ENCODE data around the gene NR2F6. TPM values are rescaled to one million over a fixed set of nuclear protein-coding genes. Genes with fewer than 3 reads are reported as not detected.
A peak's percentile ranks its signal among the peaks of the same experiment; 100 is the strongest.

NR2F6 gene
- total and polyA plus RNA-seq, 2 of the 4 experiments (the other 2 are of a cell fraction) = 8.4 to 20.5 TPM

- TF ChIP-seq BHLHE40 (IDR thresholded peaks at IDR 0.05; ENCODE audit: low read depth, low read length) (no peak), CHD1 (IDR thresholded peaks at IDR 0.05; ENCODE audit: low read depth, low read length) (no peak)
Measured at GRCh38 chr19:17235971-17236777, 9.5 kb downstream of the NR2F6 start (continued).

- Histone ChIP-seq H3K27me3 (ENCODE audit: control insufficient read depth, insufficient read depth, low read length) (no peaks in the 10 kb centered on the region), H3K9me1 (ENCODE audit: insufficient read depth, low read length) (peaks cover 5% of the 10 kb centered on the region), H4K8ac (ENCODE audit: low read depth in 2 of 2, low read length in 2 of 2) (peak overlapping the region in 1 of 2 experiments; percentile 82; a peak in 1 of 4 replicates), H2BK5ac (ENCODE audit: low read depth, low read length, poor library complexity, severe bottlenecking) (peak overlapping the region; percentile 27), H3K23ac (ENCODE audit: low read depth, low read length) (0 out of 2 replicates have a peak overlapping the region, but pooled peaks have one; percentile 34), H3K36me3 (ENCODE audit: control insufficient read depth, insufficient read depth, low read length) (peaks cover 34% of the 10 kb centered on the region), H3K14ac (replicated peaks; ENCODE audit: low read depth, low read length) (0 out of 2 replicates have a peak overlapping the region, but pooled peaks have one; percentile 28), H4K5ac (ENCODE audit: low read depth, low read length) (no peak overlapping the region), H2BK120ac (ENCODE audit: low read depth, low read length) (no peak overlapping the region), H3K4me1 (ENCODE audit: control insufficient read depth, insufficient read depth, low read length) (peaks cover 12% of the 10 kb centered on the region), H3K4me3 (ENCODE audit: insufficient read depth, low read depth, low read length) (peak overlapping the region; percentile 54), H3K56ac (ENCODE audit: extremely low read depth, insufficient read depth, low read length) (no peak overlapping the region), H3K27ac (ENCODE audit: insufficient read depth, low read length) (peak overlapping the region; percentile 36; the same call in 1 of the 2 replicates), H4K20me1 (ENCODE audit: insufficient read depth, low read length) (peaks cover 11% of the 10 kb centered on the region), H3K18ac (ENCODE audit: low read depth, low read length) (no peak overlapping the region), H3K4me2 (ENCODE audit: low read depth, low read length) (peak overlapping the region; percentile 66), H4K91ac (ENCODE audit: insufficient read depth, low read depth, low read length) (no peak overlapping the region), H2AK5ac (ENCODE audit: low read depth, low read length) (peak overlapping the region; percentile 45; the same call in 1 of the 2 replicates), H3K9ac (ENCODE audit: low read depth, low read length) (peak overlapping the region; percentile 19; the same call in 1 of the 2 replicates), H2BK20ac (ENCODE audit: low read depth, low read length) (no peak overlapping the region), H2BK15ac (ENCODE audit: low read depth, low read length) (no peak overlapping the region), H2AFZ (replicated peaks; ENCODE audit: low read length, poor library complexity) (peak overlapping the region; percentile 91), H3K4ac (ENCODE audit: low read depth, low read length) (peak overlapping the region; percentile 29; the same call in 1 of the 2 replicates), H2AK9ac (replicated peaks; ENCODE audit: low read depth, low read length, poor library complexity) (peak overlapping the region; percentile 96), H3K9me3 (ENCODE audit: control insufficient read depth, insufficient read depth, low read length) (no peaks in the 10 kb centered on the region), H3K79me1 (ENCODE audit: low read depth in 1 of 2, low read length in 2 of 2) (peaks cover 33 to 63% of the 10 kb centered on the region in 2 experiments)
- ATAC-seq (ENCODE audit: low read depth) (peak; percentile 90), DNase-seq (peak; percentile 76)
- intact Hi-C loops (cut with micrococcal nuclease) (no loop called here), in situ Hi-C loops (cut with MboI; ENCODE audit: low sequenced_read_pairs) (no loop called here), dilution Hi-C loops (cut with HindIII; ENCODE audit: low sequenced_read_pairs, unreplicated experiment) (no loop called here)
- no TSS peak for BruUV-seq (replicated peaks)
- CTCF ChIA-PET = interaction anchor here (0.6 to 1.3 kb wide), 3 partner anchors 32 to 183 kb away, joined by 3 read pairs; partner anchors contain the start of gene ANKLE1
- POLR2A ChIA-PET (ENCODE audit: unreplicated experiment) = interaction anchor here (1.0 kb wide), 1 partner anchor 9 kb away, joined by 3 read pairs; no protein-coding TSS in a partner anchor
- WGBS, 2 experiments (ENCODE audit: extremely low coverage in 2 of 2, insufficient read length in 1 of 2) = 3% methylated on average over 29 of the region's 80 CpGs; no CpG with 5 or more reads in 1 of the 2 experiments
- TF ChIP-seq NFE2L2 (IDR thresholded peaks at IDR 0.05; ENCODE audit: low read depth, low read length) (no peak), MAFK (IDR thresholded peaks at IDR 0.05; ENCODE audit: low read depth, low read length) (no peak), CEBPB (IDR thresholded peaks at IDR 0.05; ENCODE audit: low read depth, low read length) (no peak), MAZ (IDR thresholded peaks at IDR 0.05; ENCODE audit: borderline replicate concordance, low read depth, low read length) (peak; percentile 20; the same call in 1 of the 2 replicates), POLR2A (IDR thresholded peaks at IDR 0.05; ENCODE audit: low read depth, low read length) (no peak), USF2 (IDR thresholded peaks at IDR 0.05; ENCODE audit: low read depth, low read length) (no peak), RFX5 (IDR thresholded peaks at IDR 0.05; ENCODE audit: low read depth, low read length) (no peak), BHLHE40 (IDR thresholded peaks at IDR 0.05; ENCODE audit: low read depth, low read length) (no peak), CHD1 (IDR thresholded peaks at IDR 0.05; ENCODE audit: low read depth, low read length) (no peak), MXI1 (IDR thresholded peaks at IDR 0.05; ENCODE audit: borderline replicate concordance, low read depth, low read length) (peak; percentile 95), RCOR1 (IDR thresholded peaks at IDR 0.05; ENCODE audit: insufficient replicate concordance, low read length) (no peak)
Measured at GRCh38 chr19:17235300-17235970, 10.3 kb downstream of the NR2F6 start.

All from IMR-90 (cell line).